Kidney (tissue), 14 donors: ENCODE data around the gene BMX. TPM values are rescaled to one million over a fixed set of nuclear protein-coding genes. Genes with fewer than 3 reads are reported as not detected.

Experiments used
- DNase-seq, 5 donors: peaks; one replicate each; pipeline ENCODE4 v3.0.0-alpha.2; 2013 to 2020
- FAIRE-seq: peaks from 2 replicates; lab custom pipeline; 2012; peaks lifted over from hg19 to GRCh38; lab: Jason Lieb, UNC
- H3K27ac ChIP-seq, 2 donors: one replicate each; pipeline ENCODE4 v1.7.0; 2013; ENCODE audit warnings: low read depth in 2 of 2, low read length in 2 of 2, inconsistent platforms in 1 of 2
- H3K27me3 ChIP-seq: one replicate; pipeline ENCODE4 v1.7.1; 2013; ENCODE audit warnings: low read length, inconsistent platforms; ENCODE audit not compliant: control insufficient read depth, insufficient read depth
- H3K36me3 ChIP-seq, 3 donors: one replicate each; pipeline versions ENCODE4 v1.7.0 to v1.7.1; 2013; ENCODE audit warnings: low read length in 3 of 3, control low read depth in 1 of 3, inconsistent platforms in 1 of 3; ENCODE audit not compliant: insufficient read depth in 3 of 3, control insufficient read depth in 2 of 3
- H3K4me1 ChIP-seq, 3 donors: one replicate each; pipeline versions ENCODE4 v1.7.0 to v1.7.1; 2013; ENCODE audit warnings: low read length in 3 of 3, inconsistent platforms in 1 of 3, low read depth in 1 of 3; ENCODE audit not compliant: control insufficient read depth in 2 of 3, insufficient read depth in 2 of 3
- H3K4me3 ChIP-seq, 3 donors: one replicate each; pipeline versions ENCODE4 v1.7.0 to v1.8.1; 2013; ENCODE audit warnings: low read length in 3 of 3, control low read depth in 1 of 3, inconsistent platforms in 1 of 3
- H3K9ac ChIP-seq, 3 donors: one replicate each; pipeline versions ENCODE4 v1.7.0 to v1.7.1; 2013; ENCODE audit warnings: low read length in 3 of 3, control low read depth in 1 of 3, inconsistent platforms in 1 of 3
- H3K9me3 ChIP-seq, 3 donors: one replicate each; pipeline versions ENCODE4 v1.7.0 to v1.7.1; 2013; ENCODE audit warnings: low read length in 3 of 3, control low read depth in 1 of 3, inconsistent platforms in 1 of 3; ENCODE audit not compliant: control insufficient read depth in 2 of 3, insufficient read depth in 1 of 3
- CTCF ChIP-seq: IDR thresholded peaks from 3 replicates; pipeline ENCODE4 v1.5.1; 2012; ENCODE audit warnings: mild to moderate bottlenecking, moderate library complexity, borderline replicate concordance; ENCODE audit not compliant: insufficient read depth; ENCODE audit errors: extremely low read depth
- intact Hi-C: fragments of 100-400 bp; cut with DNase I; formaldehyde crosslinking; loops from one replicate; pipeline ENCODE4 v1.11.1; 2022
- polyA plus RNA-seq: library from polyadenylated mRNA; stranded (reverse); fragments of 350-450 nt; fragmentation: Illumina TruSeq; extraction: RNeasy Lipid Tissue Mini Kit (QIAGEN cat#74804); gene quantifications from one replicate; pipeline ENCODE4 v1.2.3, GENCODE V29; 2014; ENCODE audit warnings: low read depth, low replicate concordance; ENCODE audit not compliant: insufficient read depth
- total RNA-seq: library from RNA; stranded (reverse); fragmentation: NEBNext Ultra II Directional; extraction: Animal tissue kit (Norgen Biotek cat#: 25700); gene quantifications from one replicate; pipeline ENCODE4 v1.2.1, GENCODE V29; 2021
- donor health status: control.
- donor health status: control.
- donor health status: control.
- donor health status: control.
- donor health status: control.
- donor health status: DM: yes; HTN: yes; CAD: no.
- donor health status: Normal renal cell carcinoma (clear cell type).

BMX gene
- total and polyA plus RNA-seq, 2 donors from 2014 or later: 1.4 TPM; not detected in 1

GRCh38 chrX:15465347-15465746, 35.3 kb upstream of the BMX start:
- FAIRE-seq (no peak), DNase-seq (no peak)
- Histone ChIP-seq H3K27ac (no peak overlapping the region), H3K4me3 (no peak overlapping the region), H3K9ac (no peak overlapping the region), H3K36me3 (no peaks in the 10 kb centered on the region), H3K4me1 (no peaks in the 10 kb centered on the region), H3K9me3 (no peaks in the 10 kb centered on the region), H3K27me3 (peaks cover 9% of the 10 kb centered on the region)
- no peak for TF ChIP-seq CTCF
- intact Hi-C loops: no loop called here

GRCh38 chrX:15465896-15466651, 34.5 kb upstream of the BMX start:
- FAIRE-seq: no peak
- no peaks in the 10 kb centered on the region for H3K36me3 ChIP-seq
- no peak for TF ChIP-seq CTCF
- H3K27me3 ChIP-seq: peaks cover 9% of the 10 kb centered on the region
- intact Hi-C loops: no loop called here
- H3K4me1 ChIP-seq: no peaks in the 10 kb centered on the region
- H3K27ac ChIP-seq: no peak overlapping the region
- no peak overlapping the region for H3K9ac ChIP-seq
- no peak for DNase-seq
- no peak overlapping the region for H3K4me3 ChIP-seq
- no peaks in the 10 kb centered on the region for H3K9me3 ChIP-seq

- Histone ChIP-seq H3K9ac (no peak overlapping the region), H3K36me3 (no peaks in the 10 kb centered on the region), H3K27ac (no peak overlapping the region), H3K4me1 (no peaks in the 10 kb centered on the region), H3K27me3 (peaks cover 12% of the 10 kb centered on the region), H3K4me3 (no peak overlapping the region), H3K9me3 (no peaks in the 10 kb centered on the region)
- DNase-seq (peak in 2 of 5 donors; percentile 21 to 38), FAIRE-seq (peak; percentile 88)
- intact Hi-C loops: no loop called here
- TF ChIP-seq CTCF: peak; percentile 30
Observed at GRCh38 chrX:15468036-15468435, 32.6 kb upstream of the BMX start.
